GM12873 (cell line): ENCODE data around the gene ZNF785.

Experiments used
- TF ChIP-seq, protein P1 (sequence below): IDR thresholded peaks from 2 replicates; pipeline ENCODE4 v1.5.1; 2012; ENCODE audit warnings: low read depth, mild to moderate bottlenecking, moderate library complexity, low read length, control low read depth; ENCODE audit not compliant: insufficient read depth; ENCODE audit errors: missing control alignments

ZNF785 gene

GRCh38 chr16:30606004-30606403, 20.5 kb upstream of the ZNF785 start:
- TF ChIP-seq, protein P1, sequence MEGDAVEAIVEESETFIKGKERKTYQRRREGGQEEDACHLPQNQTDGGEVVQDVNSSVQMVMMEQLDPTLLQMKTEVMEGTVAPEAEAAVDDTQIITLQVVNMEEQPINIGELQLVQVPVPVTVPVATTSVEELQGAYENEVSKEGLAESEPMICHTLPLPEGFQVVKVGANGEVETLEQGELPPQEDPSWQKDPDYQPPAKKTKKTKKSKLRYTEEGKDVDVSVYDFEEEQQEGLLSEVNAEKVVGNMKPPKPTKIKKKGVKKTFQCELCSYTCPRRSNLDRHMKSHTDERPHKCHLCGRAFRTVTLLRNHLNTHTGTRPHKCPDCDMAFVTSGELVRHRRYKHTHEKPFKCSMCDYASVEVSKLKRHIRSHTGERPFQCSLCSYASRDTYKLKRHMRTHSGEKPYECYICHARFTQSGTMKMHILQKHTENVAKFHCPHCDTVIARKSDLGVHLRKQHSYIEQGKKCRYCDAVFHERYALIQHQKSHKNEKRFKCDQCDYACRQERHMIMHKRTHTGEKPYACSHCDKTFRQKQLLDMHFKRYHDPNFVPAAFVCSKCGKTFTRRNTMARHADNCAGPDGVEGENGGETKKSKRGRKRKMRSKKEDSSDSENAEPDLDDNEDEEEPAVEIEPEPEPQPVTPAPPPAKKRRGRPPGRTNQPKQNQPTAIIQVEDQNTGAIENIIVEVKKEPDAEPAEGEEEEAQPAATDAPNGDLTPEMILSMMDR: no peak

DNA sequence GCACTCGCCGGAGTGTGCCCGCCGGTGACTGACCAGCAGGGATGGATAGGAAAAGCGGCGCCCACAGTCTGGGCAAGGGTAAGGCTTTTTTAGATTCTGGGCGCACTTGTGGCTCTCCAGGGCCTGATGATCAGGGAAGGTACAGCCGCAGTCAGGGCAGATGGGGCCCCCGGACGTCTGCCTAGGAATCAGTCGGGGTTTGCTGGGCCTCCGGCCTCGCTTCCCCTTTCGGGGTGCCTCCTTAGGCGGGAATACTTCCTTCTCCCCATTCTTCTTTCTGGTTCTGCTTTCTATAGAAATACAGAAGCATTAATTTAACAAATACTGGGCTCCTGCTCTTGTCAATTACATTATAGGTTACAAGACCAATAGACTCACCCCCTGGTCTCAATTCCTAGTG, 19.7 kb upstream of the ZNF785 start:
- TF ChIP-seq, protein P1: no peak

DNA sequence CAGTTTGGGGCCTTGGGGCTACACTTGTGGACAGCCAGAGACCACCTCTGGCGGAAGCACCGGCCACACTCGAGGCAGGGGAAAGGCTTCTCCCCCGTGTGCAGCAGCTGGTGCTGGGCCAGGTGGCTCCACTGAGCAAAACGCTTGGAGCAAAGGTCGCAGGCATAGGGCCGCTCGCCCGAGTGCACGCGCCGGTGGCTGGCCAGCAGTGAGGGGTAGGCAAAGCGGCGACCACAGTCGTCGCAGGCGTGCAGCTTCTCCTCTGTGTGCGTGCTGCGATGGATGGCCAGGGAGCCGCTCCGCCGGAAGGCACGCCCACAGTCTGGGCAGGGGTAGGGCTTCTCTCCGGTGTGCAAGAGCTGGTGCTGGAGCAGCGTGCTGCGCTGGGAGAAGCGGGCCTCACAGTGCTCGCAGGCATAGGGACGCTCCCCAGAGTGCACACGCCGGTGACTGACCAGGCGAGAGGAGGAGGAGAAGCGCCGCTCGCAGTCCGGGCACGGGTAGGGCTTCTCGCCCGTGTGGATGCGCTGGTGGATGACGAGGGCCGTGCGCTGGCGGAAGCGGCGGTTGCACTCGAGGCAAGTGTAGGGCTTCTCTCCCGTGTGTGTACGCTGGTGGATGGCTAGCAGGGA, 18.9 kb upstream of the ZNF785 start:
- TF ChIP-seq, protein P1: no peak

GRCh38 chr16:30603945-30604315, 18.4 kb upstream of the ZNF785 start:
- TF ChIP-seq, protein P1: no peak

GRCh38 chr16:30602616-30603277, 17.2 kb upstream of the ZNF785 start:
- TF ChIP-seq, protein P1: no peak

- TF ChIP-seq, protein P1: no peak
Observed at GRCh38 chr16:30601966-30602365, 16.5 kb upstream of the ZNF785 start.

- TF ChIP-seq, protein P1: no peak
Observed at GRCh38 chr16:30600929-30601328, 15.4 kb upstream of the ZNF785 start.
